ENCODE results near the gene MED8. TPM values are rescaled to one million over a fixed set of nuclear protein-coding genes. Genes with fewer than 3 reads are reported as not detected.

The MED8 gene
- total RNA-seq, 1 donor from 2014 or later, result 83.2 TPM

DNA sequence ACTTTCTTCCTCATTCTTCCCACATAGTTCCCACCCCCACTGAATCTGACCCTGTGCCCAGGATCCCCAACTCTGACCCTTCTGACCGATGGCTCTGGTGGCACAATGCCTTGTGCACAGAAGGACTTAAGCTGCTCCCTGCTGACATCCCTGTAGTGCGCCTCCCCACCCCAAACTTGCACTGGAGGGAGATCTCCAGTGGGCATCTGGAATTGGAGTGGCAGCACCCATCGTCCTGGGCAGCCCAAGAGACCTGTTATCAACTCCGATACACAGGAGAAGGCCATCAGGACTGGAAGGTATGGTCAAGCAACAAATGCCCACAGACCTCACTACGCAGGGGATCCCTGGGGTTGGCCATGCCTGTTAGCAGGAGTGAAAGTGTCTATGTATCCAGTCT lies 43.0 kb downstream of the MED8 start:
- FAIRE-seq (no peak), DNase-seq (ENCODE audit: low read depth) (no peak)
- no peaks in the 10 kb centered on the region for H3K36me3 ChIP-seq (ENCODE audit: control insufficient read depth, insufficient read depth, low read length)
- no peaks in the 10 kb centered on the region for H3K27me3 ChIP-seq (ENCODE audit: control insufficient read depth, insufficient read depth, low read length)
- no peak overlapping the region for H3K4me3 ChIP-seq (ENCODE audit: low read depth, low read length)
- TF ChIP-seq, protein P1, sequence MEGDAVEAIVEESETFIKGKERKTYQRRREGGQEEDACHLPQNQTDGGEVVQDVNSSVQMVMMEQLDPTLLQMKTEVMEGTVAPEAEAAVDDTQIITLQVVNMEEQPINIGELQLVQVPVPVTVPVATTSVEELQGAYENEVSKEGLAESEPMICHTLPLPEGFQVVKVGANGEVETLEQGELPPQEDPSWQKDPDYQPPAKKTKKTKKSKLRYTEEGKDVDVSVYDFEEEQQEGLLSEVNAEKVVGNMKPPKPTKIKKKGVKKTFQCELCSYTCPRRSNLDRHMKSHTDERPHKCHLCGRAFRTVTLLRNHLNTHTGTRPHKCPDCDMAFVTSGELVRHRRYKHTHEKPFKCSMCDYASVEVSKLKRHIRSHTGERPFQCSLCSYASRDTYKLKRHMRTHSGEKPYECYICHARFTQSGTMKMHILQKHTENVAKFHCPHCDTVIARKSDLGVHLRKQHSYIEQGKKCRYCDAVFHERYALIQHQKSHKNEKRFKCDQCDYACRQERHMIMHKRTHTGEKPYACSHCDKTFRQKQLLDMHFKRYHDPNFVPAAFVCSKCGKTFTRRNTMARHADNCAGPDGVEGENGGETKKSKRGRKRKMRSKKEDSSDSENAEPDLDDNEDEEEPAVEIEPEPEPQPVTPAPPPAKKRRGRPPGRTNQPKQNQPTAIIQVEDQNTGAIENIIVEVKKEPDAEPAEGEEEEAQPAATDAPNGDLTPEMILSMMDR (IDR thresholded peaks at IDR 0.05; ENCODE audit: insufficient read depth, low read length, severe bottlenecking), result no peak

DNA sequence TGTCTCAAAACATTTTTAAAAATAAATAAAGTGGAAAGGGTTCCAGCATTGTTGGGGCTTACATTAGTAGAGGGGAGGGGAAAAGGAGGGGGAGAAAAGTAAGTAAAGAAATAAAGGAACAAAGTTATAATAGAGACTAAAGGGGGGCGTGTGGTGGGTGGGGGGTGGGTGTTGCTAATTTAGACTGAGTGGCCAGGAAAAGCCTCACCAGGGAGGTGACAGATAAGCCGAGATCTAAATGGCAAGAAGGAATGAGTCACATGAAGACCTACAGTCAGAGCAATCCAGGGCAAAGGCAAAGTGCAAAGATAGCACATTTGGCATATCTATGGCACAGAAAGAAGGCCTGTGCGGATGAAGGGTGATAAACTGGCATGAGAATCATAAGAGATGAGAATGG lies 44.5 kb downstream of the MED8 start:
- DNase-seq (ENCODE audit: low read depth) (peak; percentile 20), FAIRE-seq (no peak)
- Histone ChIP-seq H3K4me3 (ENCODE audit: low read depth, low read length) (no peak overlapping the region), H3K36me3 (ENCODE audit: control insufficient read depth, insufficient read depth, low read length) (no peaks in the 10 kb centered on the region), H3K27me3 (ENCODE audit: control insufficient read depth, insufficient read depth, low read length) (no peaks in the 10 kb centered on the region)
- TF ChIP-seq, protein P1 (IDR thresholded peaks at IDR 0.05; ENCODE audit: insufficient read depth, low read length, severe bottlenecking), result no peak

DNA sequence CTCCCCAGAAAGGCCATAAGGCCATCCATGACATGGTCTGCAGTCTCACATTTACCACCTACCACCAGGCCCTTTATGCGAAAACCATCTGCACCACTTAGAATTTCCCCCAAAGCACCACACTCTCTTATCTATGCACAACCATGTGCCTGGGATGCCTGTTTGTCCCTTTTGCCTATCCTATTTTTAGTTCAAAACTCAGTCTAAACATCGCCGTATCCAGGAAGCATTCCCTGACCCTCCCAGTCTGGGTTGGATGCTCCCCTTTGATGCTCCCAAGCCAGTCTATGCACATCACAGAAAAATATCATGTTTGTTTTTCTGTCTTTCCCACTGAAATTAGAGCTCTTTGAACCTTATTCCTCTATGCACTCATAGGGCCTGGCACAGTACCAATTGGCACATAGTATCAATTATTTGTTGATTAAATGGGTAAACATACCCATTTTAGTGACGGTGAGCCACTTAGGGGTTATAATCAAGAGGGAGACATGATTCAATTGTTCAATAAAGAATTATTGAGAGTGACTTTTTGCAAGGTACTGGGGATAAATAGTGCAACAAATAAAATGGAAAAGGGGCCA lies 45.2 kb downstream of the MED8 start:
- Histone ChIP-seq H3K36me3 (ENCODE audit: control insufficient read depth, insufficient read depth, low read length) (no peaks in the 10 kb centered on the region), H3K27me3 (ENCODE audit: control insufficient read depth, insufficient read depth, low read length) (no peaks in the 10 kb centered on the region), H3K4me3 (ENCODE audit: low read depth, low read length) (no peak overlapping the region)
- FAIRE-seq, result no peak
- DNase-seq (ENCODE audit: low read depth), result no peak
- TF ChIP-seq, protein P1 (IDR thresholded peaks at IDR 0.05; ENCODE audit: insufficient read depth, low read length, severe bottlenecking), result no peak

DNA sequence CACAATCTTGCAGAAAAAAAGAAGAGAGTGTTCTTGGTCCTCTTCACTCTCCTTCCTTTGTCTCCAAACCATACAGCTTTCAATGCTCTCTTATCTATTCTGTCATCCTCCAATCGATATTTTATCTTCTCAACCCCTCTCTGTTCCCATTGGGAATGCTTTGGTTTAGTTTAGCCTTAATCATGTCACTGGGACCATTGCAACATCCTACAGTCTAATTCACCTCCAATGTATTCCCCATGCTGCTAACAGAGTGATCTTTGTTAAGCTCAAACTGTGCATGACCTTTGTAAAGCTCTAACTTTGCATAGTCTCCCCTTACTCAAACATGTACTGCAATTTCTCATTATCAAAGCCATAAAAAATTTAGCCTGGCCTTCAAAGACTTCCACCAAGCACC lies 49.0 kb downstream of the MED8 start:
- H3K27me3 ChIP-seq (ENCODE audit: control insufficient read depth, insufficient read depth, low read length), result peaks cover 3% of the 10 kb centered on the region
- DNase-seq (ENCODE audit: low read depth) (no peak), FAIRE-seq (no peak)
- TF ChIP-seq, protein P1 (IDR thresholded peaks at IDR 0.05; ENCODE audit: insufficient read depth, low read length, severe bottlenecking), result no peak
- H3K36me3 ChIP-seq (ENCODE audit: control insufficient read depth, insufficient read depth, low read length), result no peaks in the 10 kb centered on the region
- H3K4me3 ChIP-seq (ENCODE audit: low read depth, low read length), result no peak overlapping the region

DNA sequence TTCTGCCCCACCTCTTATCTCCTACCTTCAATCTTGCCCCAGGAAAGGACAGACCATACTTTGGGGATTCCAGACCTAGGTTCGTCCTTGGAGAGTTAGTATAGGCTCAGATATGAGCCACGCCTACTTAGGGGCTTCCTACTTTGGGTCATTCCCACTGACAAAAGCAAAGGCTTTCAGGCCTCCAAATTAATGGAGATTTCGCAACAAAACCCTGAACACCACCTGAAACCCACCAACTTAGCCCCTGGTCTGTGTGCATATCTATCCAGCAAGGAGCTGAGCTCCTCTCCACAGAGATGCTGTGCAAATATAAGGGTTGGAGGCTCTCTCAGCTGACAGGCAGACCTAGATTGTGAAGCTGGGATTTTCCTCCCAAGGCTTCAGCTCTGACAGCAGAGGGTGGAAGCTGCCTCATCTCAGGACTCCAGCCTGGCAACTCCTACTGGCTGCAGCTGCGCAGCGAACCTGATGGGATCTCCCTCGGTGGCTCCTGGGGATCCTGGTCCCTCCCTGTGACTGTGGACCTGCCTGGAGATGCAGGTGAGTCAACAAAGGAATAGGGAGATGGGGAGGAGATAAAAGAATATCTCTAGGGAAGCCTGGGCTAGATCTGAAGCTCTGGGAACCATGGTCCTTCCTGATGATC lies 49.9 kb downstream of the MED8 start:
- TF ChIP-seq, protein P1 (IDR thresholded peaks at IDR 0.05; ENCODE audit: insufficient read depth, low read length, severe bottlenecking), result no peak
- DNase-seq (ENCODE audit: low read depth), result no peak
- H3K27me3 ChIP-seq (ENCODE audit: control insufficient read depth, insufficient read depth, low read length), result peaks cover 3% of the 10 kb centered on the region

DNA sequence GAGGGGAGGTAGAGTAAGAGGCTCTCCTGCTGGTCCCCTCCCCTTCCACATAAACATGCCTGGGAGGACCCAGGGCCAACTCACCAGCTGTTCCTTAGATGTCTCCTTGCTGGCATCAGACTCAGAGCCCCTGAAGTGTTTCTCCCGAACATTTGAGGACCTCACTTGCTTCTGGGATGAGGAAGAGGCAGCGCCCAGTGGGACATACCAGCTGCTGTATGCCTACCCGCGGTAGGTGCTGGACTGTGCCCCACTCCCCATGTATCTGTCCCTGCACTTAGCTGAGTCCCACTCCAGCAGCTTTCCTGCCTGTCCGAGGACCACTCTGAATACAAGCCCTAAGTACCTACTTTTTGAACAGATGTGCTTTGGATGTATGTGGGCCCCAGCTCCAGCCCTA lies 51.6 kb downstream of the MED8 start:
- FAIRE-seq (no peak), DNase-seq (ENCODE audit: low read depth) (no peak)
- Histone ChIP-seq H3K36me3 (ENCODE audit: control insufficient read depth, insufficient read depth, low read length) (no peaks in the 10 kb centered on the region), H3K4me3 (ENCODE audit: low read depth, low read length) (no peak overlapping the region), H3K27me3 (ENCODE audit: control insufficient read depth, insufficient read depth, low read length) (peaks cover 3% of the 10 kb centered on the region)
- TF ChIP-seq, protein P1 (IDR thresholded peaks at IDR 0.05; ENCODE audit: insufficient read depth, low read length, severe bottlenecking), result no peak

More for the DNA sequence above, 49.9 kb downstream of the MED8 start:
- Histone ChIP-seq H3K4me3 (ENCODE audit: low read depth, low read length) (no peak overlapping the region), H3K36me3 (ENCODE audit: control insufficient read depth, insufficient read depth, low read length) (no peaks in the 10 kb centered on the region)
- no peak for FAIRE-seq
